ENCODE data around the gene EVA1A.
A peak's percentile ranks its signal among the peaks of the same experiment; 100 is the strongest.
"Not testable (repeated sequence)": the region's sequence is repeated elsewhere in the genome, so short reads cannot be mapped to it uniquely, and the experiment has no call there.

The EVA1A gene

DNA sequence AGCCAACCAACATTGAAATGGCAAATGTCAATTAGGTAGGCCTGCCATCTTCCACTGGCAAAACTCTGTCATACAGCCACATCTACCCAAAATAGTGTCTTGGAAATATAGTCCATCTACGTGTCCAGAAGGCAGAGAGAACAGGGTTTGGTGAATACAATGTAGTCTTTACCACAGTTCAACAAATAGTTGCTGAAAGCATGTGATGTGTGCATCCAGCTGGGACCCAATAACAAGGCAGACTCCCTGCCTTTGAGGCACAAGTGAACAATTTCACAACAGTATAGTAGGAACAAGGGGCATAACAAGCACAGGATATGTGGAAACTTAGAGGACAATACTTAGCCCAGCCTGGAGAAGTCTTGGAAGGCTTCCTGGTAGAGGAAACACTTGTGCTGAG lies 72.6 kb downstream of the EVA1A start:
- H3K36me3 ChIP-seq (ENCODE audit: control insufficient read depth in 2 of 2, insufficient read depth in 1 of 2, low read length in 2 of 2) = no peaks in the 10 kb centered on the region
- H3K27ac ChIP-seq (ENCODE audit: extremely low read depth, low read depth, low read length) = no peak overlapping the region
- CTCF ChIA-PET = no interaction called here
- POLR2A ChIA-PET = no interaction called here
- no peak overlapping the region for H3K4me3 ChIP-seq (ENCODE audit: low read depth, low read length)
- H3K4me1 ChIP-seq (ENCODE audit: control insufficient read depth, insufficient read depth, low read length) = no peaks in the 10 kb centered on the region
- TF ChIP-seq AEBP2 (tag by site-specific recombination; IDR thresholded peaks at IDR 0.05; ENCODE audit: borderline replicate concordance) (no peak), ZNF654 (tag by site-specific recombination; IDR thresholded peaks at IDR 0.05; ENCODE audit: low read depth) (no peak)
- TF ChIP-seq, protein P1, sequence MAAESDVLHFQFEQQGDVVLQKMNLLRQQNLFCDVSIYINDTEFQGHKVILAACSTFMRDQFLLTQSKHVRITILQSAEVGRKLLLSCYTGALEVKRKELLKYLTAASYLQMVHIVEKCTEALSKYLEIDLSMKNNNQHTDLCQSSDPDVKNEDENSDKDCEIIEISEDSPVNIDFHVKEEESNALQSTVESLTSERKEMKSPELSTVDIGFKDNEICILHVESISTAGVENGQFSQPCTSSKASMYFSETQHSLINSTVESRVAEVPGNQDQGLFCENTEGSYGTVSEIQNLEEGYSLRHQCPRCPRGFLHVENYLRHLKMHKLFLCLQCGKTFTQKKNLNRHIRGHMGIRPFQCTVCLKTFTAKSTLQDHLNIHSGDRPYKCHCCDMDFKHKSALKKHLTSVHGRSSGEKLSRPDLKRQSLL (tag by site-specific recombination; IDR thresholded peaks at IDR 0.05) = no peak
- no peaks in the 10 kb centered on the region for H3K9me3 ChIP-seq (ENCODE audit: control insufficient read depth, insufficient read depth, low read depth, low read length)

- H3K4me3 ChIP-seq (ENCODE audit: low read depth, low read length); H3K36me3 ChIP-seq (ENCODE audit: control insufficient read depth in 2 of 2, insufficient read depth in 1 of 2, low read length in 2 of 2); H3K27ac ChIP-seq (ENCODE audit: extremely low read depth, low read depth, low read length); H3K9me3 ChIP-seq (ENCODE audit: control insufficient read depth, insufficient read depth, low read depth, low read length); CTCF ChIA-PET; POLR2A ChIA-PET; H3K4me1 ChIP-seq (ENCODE audit: control insufficient read depth, insufficient read depth, low read length): not testable (repeated sequence)
- TF ChIP-seq ZNF707 (tag by site-specific recombination; IDR thresholded peaks at IDR 0.05) = peak; percentile 69
Observed at GRCh38 chr2:75486735-75487134, 74.0 kb downstream of the EVA1A start.

DNA sequence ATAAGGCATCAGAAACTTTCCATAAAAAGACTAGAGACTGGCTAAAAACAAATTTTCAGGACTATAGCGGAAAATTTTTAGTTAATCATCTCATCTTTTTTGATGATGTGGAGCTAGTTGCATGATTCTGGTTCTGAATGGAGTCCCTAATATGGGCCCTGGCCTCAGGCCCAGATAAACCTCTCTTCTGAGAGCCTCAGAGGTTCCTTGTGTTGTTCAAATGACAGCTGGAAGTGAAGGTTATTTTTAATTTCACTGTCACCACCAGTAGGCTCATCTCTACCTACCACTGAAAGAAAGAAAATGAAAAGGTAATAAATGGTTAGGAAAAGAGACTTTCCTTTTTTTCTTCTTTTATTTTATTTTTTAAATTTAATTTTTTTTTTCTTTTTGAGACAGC lies 75.9 kb downstream of the EVA1A start:
- H3K9me3 ChIP-seq (ENCODE audit: control insufficient read depth, insufficient read depth, low read depth, low read length) = no peaks in the 10 kb centered on the region
- H3K4me1 ChIP-seq (ENCODE audit: control insufficient read depth, insufficient read depth, low read length) = no peaks in the 10 kb centered on the region
- CTCF ChIA-PET = no interaction called here
- no peaks in the 10 kb centered on the region for H3K36me3 ChIP-seq (ENCODE audit: control insufficient read depth in 2 of 2, insufficient read depth in 1 of 2, low read length in 2 of 2)
- no peak for TF ChIP-seq ZNF610 (tag by site-specific recombination; IDR thresholded peaks at IDR 0.05; ENCODE audit: borderline replicate concordance)
- TF ChIP-seq, protein P2, sequence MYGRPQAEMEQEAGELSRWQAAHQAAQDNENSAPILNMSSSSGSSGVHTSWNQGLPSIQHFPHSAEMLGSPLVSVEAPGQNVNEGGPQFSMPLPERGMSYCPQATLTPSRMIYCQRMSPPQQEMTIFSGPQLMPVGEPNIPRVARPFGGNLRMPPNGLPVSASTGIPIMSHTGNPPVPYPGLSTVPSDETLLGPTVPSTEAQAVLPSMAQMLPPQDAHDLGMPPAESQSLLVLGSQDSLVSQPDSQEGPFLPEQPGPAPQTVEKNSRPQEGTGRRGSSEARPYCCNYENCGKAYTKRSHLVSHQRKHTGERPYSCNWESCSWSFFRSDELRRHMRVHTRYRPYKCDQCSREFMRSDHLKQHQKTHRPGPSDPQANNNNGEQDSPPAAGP (tag by site-specific recombination; IDR thresholded peaks at IDR 0.05) = no peak
- TF ChIP-seq ZNF768 (tag by site-specific recombination; IDR thresholded peaks at IDR 0.05) = no peak
- TF ChIP-seq ZNF433 (tag by site-specific recombination; IDR thresholded peaks at IDR 0.05; ENCODE audit: low read depth) = no peak
- TF ChIP-seq HOXA7 (CRISPR knock-in tag; IDR thresholded peaks at IDR 0.05; ENCODE audit: borderline replicate concordance) = no peak
- H3K4me3 ChIP-seq (ENCODE audit: low read depth, low read length) = no peak overlapping the region
- POLR2A ChIA-PET = no interaction called here
- no peak overlapping the region for H3K27ac ChIP-seq (ENCODE audit: extremely low read depth, low read depth, low read length)

DNA sequence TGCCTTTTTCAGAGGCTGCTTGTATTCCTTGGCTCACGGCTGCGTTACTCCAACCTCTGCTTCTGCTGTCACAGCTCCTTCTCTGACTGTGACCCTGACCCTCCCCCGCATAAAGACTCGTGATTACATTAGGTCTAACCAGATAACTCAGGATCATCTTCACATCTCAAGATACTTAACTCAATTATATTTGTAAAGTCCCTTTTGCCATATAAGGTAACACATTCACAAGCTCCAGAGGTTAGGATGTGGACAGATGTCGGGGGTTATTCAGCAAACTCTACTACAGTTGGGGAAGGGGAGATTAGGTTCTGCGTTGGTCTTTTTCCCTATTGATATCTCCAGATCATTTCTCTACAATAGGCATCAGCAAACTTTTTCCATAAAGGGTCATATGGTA lies 76.9 kb downstream of the EVA1A start:
- Histone ChIP-seq H3K4me1 (ENCODE audit: control insufficient read depth, insufficient read depth, low read length) (no peaks in the 10 kb centered on the region), H3K36me3 (ENCODE audit: control insufficient read depth in 2 of 2, insufficient read depth in 1 of 2, low read length in 2 of 2) (no peaks in the 10 kb centered on the region), H3K9me3 (ENCODE audit: control insufficient read depth, insufficient read depth, low read depth, low read length) (no peaks in the 10 kb centered on the region), H3K27ac (ENCODE audit: extremely low read depth, low read depth, low read length) (no peak overlapping the region), H3K4me3 (ENCODE audit: low read depth, low read length) (no peak overlapping the region)
- ChIA-PET POLR2A (no interaction called here), CTCF (interaction anchor here (0.8 to 1.6 kb wide), 2 partner anchors 18 to 125 kb away, joined by 4 to 5 read pairs; no protein-coding TSS in a partner anchor)
- TF ChIP-seq ZNF121 (tag by site-specific recombination; IDR thresholded peaks at IDR 0.05) (no peak), ZNF701 (tag by site-specific recombination; IDR thresholded peaks at IDR 0.05) (no peak)

DNA sequence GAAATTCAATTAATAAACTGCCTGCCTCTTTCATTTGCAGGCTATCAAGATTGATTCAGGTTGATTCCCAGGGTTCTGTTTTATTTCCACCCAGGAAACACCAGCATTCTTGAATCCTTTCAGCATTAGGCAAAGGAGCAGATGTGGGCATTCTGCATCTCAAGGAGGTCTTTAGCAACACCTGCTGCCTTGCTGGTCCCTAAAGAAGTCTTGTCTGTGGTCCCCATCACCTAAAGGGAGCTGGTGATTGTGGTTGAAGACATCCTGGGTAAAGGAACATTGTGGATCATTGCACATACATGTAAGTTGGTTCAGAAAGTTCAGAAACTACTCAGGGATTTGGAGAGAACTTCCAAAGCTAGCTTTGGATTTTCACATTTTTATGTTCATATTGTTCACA lies 78.3 kb downstream of the EVA1A start:
- H3K36me3 ChIP-seq (ENCODE audit: control insufficient read depth in 2 of 2, insufficient read depth in 1 of 2, low read length in 2 of 2) = no peaks in the 10 kb centered on the region
- POLR2A ChIA-PET = no interaction called here
- no peaks in the 10 kb centered on the region for H3K9me3 ChIP-seq (ENCODE audit: control insufficient read depth, insufficient read depth, low read depth, low read length)
- no peaks in the 10 kb centered on the region for H3K4me1 ChIP-seq (ENCODE audit: control insufficient read depth, insufficient read depth, low read length)
- CTCF ChIA-PET = interaction anchor here (0.7 to 1.6 kb wide), 3 partner anchors 8 to 582 kb away, joined by 3 to 5 read pairs (median 3); no protein-coding TSS in a partner anchor
- H3K4me3 ChIP-seq (ENCODE audit: low read depth, low read length) = no peak overlapping the region
- H3K27ac ChIP-seq (ENCODE audit: extremely low read depth, low read depth, low read length) = no peak overlapping the region
- TF ChIP-seq ZNF10 (tag by site-specific recombination; IDR thresholded peaks at IDR 0.05) = no peak
- no peak for TF ChIP-seq ZNF169 (tag by site-specific recombination; IDR thresholded peaks at IDR 0.05)
- no peak for TF ChIP-seq ZNF140 (tag by site-specific recombination; IDR thresholded peaks at IDR 0.05)
- no peak for TF ChIP-seq ZNF394 (tag by site-specific recombination; IDR thresholded peaks at IDR 0.05; ENCODE audit: borderline replicate concordance)
- TF ChIP-seq KLF7 (tag by site-specific recombination; IDR thresholded peaks at IDR 0.05; ENCODE audit: borderline replicate concordance) = no peak
- no peak for TF ChIP-seq OVOL3 (tag by site-specific recombination; IDR thresholded peaks at IDR 0.05)
- TF ChIP-seq ZNF660 (tag by site-specific recombination; IDR thresholded peaks at IDR 0.05) = no peak
- no peak for TF ChIP-seq FEZF1 (tag by site-specific recombination; IDR thresholded peaks at IDR 0.05)
- no peak for TF ChIP-seq ZNF114 (tag by site-specific recombination; IDR thresholded peaks at IDR 0.05)
- TF ChIP-seq ZNF777 (tag by site-specific recombination; IDR thresholded peaks at IDR 0.05; ENCODE audit: borderline replicate concordance) = no peak
